ENCODE results near the gene RCBTB2.

- no peak for TF ChIP-seq CTCF (IDR thresholded peaks at IDR 0.05)
- no peak for TF ChIP-seq POLR2AphosphoS5 (IDR thresholded peaks at IDR 0.05)
- no peak for TF ChIP-seq POLR2A (IDR thresholded peaks at IDR 0.05)
- TF ChIP-seq EP300 (IDR thresholded peaks at IDR 0.05) = no peak
Observed at GRCh38 chr13:48506092-48506701, 26.7 kb downstream of the RCBTB2 start.
